ENCODE measurements around the gene PPP1R12C. TPM values are rescaled to one million over a fixed set of nuclear protein-coding genes. Genes with fewer than 3 reads are reported as not detected.

Gene PPP1R12C
- total RNA-seq (2022; extraction: Qiagen RNA extraction; ENCODE audit: low read depth), result 52.2 to 99.2 TPM (median 86.1 TPM) in 5 replicates

GRCh38 chr19:55116859-55117662 lies at the start of gene PPP1R12C:
Gene PPP1R12C, minus strand, starts transcription at chr19:55117637. Its CDS starts 94 bp downstream, at chr19:55117543.

GRCh38 chr19:55166530-55167268 lies 49.3 kb upstream of the PPP1R12C start, which contains the start of gene DNAAF3:
Gene DNAAF3, minus strand, starts transcription at chr19:55166613. Its CDS starts 200 bp downstream, at chr19:55166413.

GRCh38 chr19:55157064-55157908 lies 39.8 kb upstream of the PPP1R12C start, which contains the start of gene TNNI3:
Gene TNNI3, minus strand, starts transcription at chr19:55157732. Its CDS starts 143 bp downstream, at chr19:55157589.

GRCh38 chr19:55149078-55150003 lies 31.9 kb upstream of the PPP1R12C start, which contains the start of gene TNNT1:
Gene TNNT1, minus strand, starts transcription at chr19:55149206. Its CDS starts 2,049 bp downstream, at chr19:55147157.

GRCh38 chr19:55075371-55075998 lies 42.0 kb downstream of the PPP1R12C start, which contains the start of gene EPS8L1:
Gene EPS8L1, plus strand, starts transcription at chr19:55075869. Its CDS starts 576 bp downstream, at chr19:55076445.

GRCh38 chr19:55062735-55063491 lies 54.5 kb downstream of the PPP1R12C start, which contains the start of gene RDH13:
Gene RDH13, minus strand, starts transcription at chr19:55063148. Its CDS starts 116 bp downstream, at chr19:55063032.

Other genes starting within 250 kb of the PPP1R12C start
- not detected in 5 replicates for gene FCAR, start 243.4 kb downstream of the PPP1R12C start, total RNA-seq (2022; extraction: Qiagen RNA extraction; ENCODE audit: low read depth)
- not detected in 5 replicates for gene NCR1, start 211.5 kb downstream of the PPP1R12C start, total RNA-seq (2022; extraction: Qiagen RNA extraction; ENCODE audit: low read depth)
- gene NLRP7, start 170.1 kb downstream of the PPP1R12C start, total RNA-seq (2022; extraction: Qiagen RNA extraction; ENCODE audit: low read depth), result 0.08 TPM in 1 of 5 replicates, not detected in the others
- gene NLRP2, start 151.3 kb downstream of the PPP1R12C start, total RNA-seq (2022; extraction: Qiagen RNA extraction; ENCODE audit: low read depth), result 22.7 to 28.3 TPM (median 27.2 TPM) in 5 replicates
- 0.13 to 0.46 TPM (median 0.19 TPM) in 3 of 5 replicates, not detected in the others for gene GP6, start 79.4 kb downstream of the PPP1R12C start, total RNA-seq (2022; extraction: Qiagen RNA extraction; ENCODE audit: low read depth)
- gene RDH13, start 54.5 kb downstream of the PPP1R12C start, total RNA-seq (2022; extraction: Qiagen RNA extraction; ENCODE audit: low read depth), result 14.5 to 21.2 TPM (median 20.8 TPM) in 5 replicates
- 3.0 to 9.2 TPM (median 6.8 TPM) in 5 replicates for gene EPS8L1, start 41.8 kb downstream of the PPP1R12C start, total RNA-seq (2022; extraction: Qiagen RNA extraction; ENCODE audit: low read depth)
- gene TNNT1, start 31.6 kb upstream of the PPP1R12C start, total RNA-seq (2022; extraction: Qiagen RNA extraction; ENCODE audit: low read depth), result 96.6 to 145 TPM (median 141 TPM) in 5 replicates
- 6.6 to 13.4 TPM (median 7.0 TPM) in 5 replicates for gene TNNI3, start 40.1 kb upstream of the PPP1R12C start, total RNA-seq (2022; extraction: Qiagen RNA extraction; ENCODE audit: low read depth)
- 3.1 to 6.7 TPM (median 5.6 TPM) in 5 replicates for gene DNAAF3, start 49.0 kb upstream of the PPP1R12C start, total RNA-seq (2022; extraction: Qiagen RNA extraction; ENCODE audit: low read depth)
- 2.7 to 4.4 TPM (median 3.1 TPM) in 5 replicates for gene SYT5, start 62.7 kb upstream of the PPP1R12C start, total RNA-seq (2022; extraction: Qiagen RNA extraction; ENCODE audit: low read depth)
- gene PTPRH, start 91.9 kb upstream of the PPP1R12C start, total RNA-seq (2022; extraction: Qiagen RNA extraction; ENCODE audit: low read depth), result 3.6 to 6.0 TPM (median 4.0 TPM) in 5 replicates
- 2.2 to 5.4 TPM (median 4.8 TPM) in 5 replicates for gene TMEM86B, start 111.1 kb upstream of the PPP1R12C start, total RNA-seq (2022; extraction: Qiagen RNA extraction; ENCODE audit: low read depth)
- gene PPP6R1, start 141.4 kb upstream of the PPP1R12C start, total RNA-seq (2022; extraction: Qiagen RNA extraction; ENCODE audit: low read depth), result 64.6 to 131 TPM (median 118 TPM) in 5 replicates
- 122 to 147 TPM (median 138 TPM) in 5 replicates for gene HSPBP1, start 162.5 kb upstream of the PPP1R12C start, total RNA-seq (2022; extraction: Qiagen RNA extraction; ENCODE audit: low read depth)
- 3.2 to 5.1 TPM (median 4.6 TPM) in 5 replicates for gene BRSK1, start 166.4 kb upstream of the PPP1R12C start, total RNA-seq (2022; extraction: Qiagen RNA extraction; ENCODE audit: low read depth)
- not detected in 5 replicates for gene TMEM150B, start 207.7 kb upstream of the PPP1R12C start, total RNA-seq (2022; extraction: Qiagen RNA extraction; ENCODE audit: low read depth)
- gene KMT5C, start 222.2 kb upstream of the PPP1R12C start, total RNA-seq (2022; extraction: Qiagen RNA extraction; ENCODE audit: low read depth), result 3.1 to 9.0 TPM (median 8.2 TPM) in 5 replicates
- gene COX6B2, start 237.1 kb upstream of the PPP1R12C start, total RNA-seq (2022; extraction: Qiagen RNA extraction; ENCODE audit: low read depth), result 1.2 to 7.0 TPM (median 1.4 TPM) in 5 replicates
- gene GARIN5B, start 245.6 kb upstream of the PPP1R12C start, total RNA-seq (2022; extraction: Qiagen RNA extraction; ENCODE audit: low read depth), result 0.11 to 0.42 TPM (median 0.18 TPM) in 4 of 5 replicates, not detected in the other